CD4-positive, alpha-beta T cell (primary cell): ENCODE measurements around the gene AFAP1. TPM values are rescaled to one million over a fixed set of nuclear protein-coding genes. Genes with fewer than 3 reads are reported as not detected.

Experiments used
- ATAC-seq: fragments of 200-7000 bp; cut with Tn5 transposase; one replicate; pipeline ENCODE4 v1.10.0; 2022; ENCODE audit warnings: mild to moderate bottlenecking; ENCODE audit not compliant: poor library complexity
- CTCF ChIA-PET: fragments of 350-600 bp; sonication (Branson Sonifier 250); formaldehyde crosslinking; loops from one replicate; lab custom pipeline; 2021; ENCODE audit warnings: antibody characterized with exemption, inconsistent platforms; lab: Charles Lee
- POLR2A ChIA-PET: fragments of 350-600 bp; sonication (Branson Sonifier 250); formaldehyde crosslinking; loops from one replicate; lab custom pipeline; 2021; ENCODE audit warnings: antibody characterized with exemption, inconsistent platforms; lab: Charles Lee
- DNase-seq, 14 experiments: peaks; one replicate each; pipeline ENCODE4 v3.0.0-alpha.2; 2013 to 2020; ENCODE audit warnings: mixed read lengths in 2 of 14
- H3K27ac ChIP-seq, 2 donors: one replicate each; pipeline versions ENCODE4 v1.5.1 to v1.7.0; 2013; ENCODE audit warnings: low read length in 2 of 2, low read depth in 1 of 2, mild to moderate bottlenecking in 1 of 2
- H3K27me3 ChIP-seq, 2 experiments: 1 replicate in 1 of 2; 2 replicates in 1 of 2; pipeline versions ENCODE4 v1.6.1 to v1.7.0; 2013; ENCODE audit warnings: low read length in 2 of 2, control low read depth in 1 of 2, mild to moderate bottlenecking in 1 of 2, moderate library complexity in 1 of 2; ENCODE audit not compliant: insufficient read depth in 2 of 2, control insufficient read depth in 1 of 2
- H3K36me3 ChIP-seq: one replicate; pipeline ENCODE4 v1.6.1; 2013; ENCODE audit warnings: low read length, control low read depth; ENCODE audit not compliant: insufficient read depth
- H3K4me1 ChIP-seq: one replicate; pipeline ENCODE4 v1.6.1; 2013; ENCODE audit warnings: low read length, control low read depth; ENCODE audit not compliant: insufficient read depth
- H3K4me3 ChIP-seq: one replicate; pipeline ENCODE4 v1.5.1; 2013; ENCODE audit warnings: mild to moderate bottlenecking, low read length, moderate library complexity
- H3K9me3 ChIP-seq, 2 experiments: 1 replicate in 1 of 2; 2 replicates in 1 of 2; pipeline versions ENCODE4 v1.6.1 to v1.7.0; 2013; ENCODE audit warnings: low read length in 2 of 2, mild to moderate bottlenecking in 2 of 2, control low read depth in 1 of 2, moderate library complexity in 1 of 2; ENCODE audit not compliant: control insufficient read depth in 1 of 2, insufficient read depth in 1 of 2
- H3K27ac Mint-ChIP-seq: one replicate; pipeline ENCODE4 v1.8.0; 2020; ENCODE audit warnings: mixed read lengths
- H3K27me3 Mint-ChIP-seq: one replicate; pipeline ENCODE4 v1.8.0; 2021; ENCODE audit warnings: mixed read lengths
- H3K36me3 Mint-ChIP-seq: one replicate; pipeline ENCODE4 v1.8.0; 2021; ENCODE audit warnings: low read depth, mixed read lengths
- H3K4me1 Mint-ChIP-seq: one replicate; pipeline ENCODE4 v1.8.0; 2021; ENCODE audit warnings: low read depth, mixed read lengths
- H3K4me3 Mint-ChIP-seq: one replicate; pipeline ENCODE4 v1.8.0; 2020; ENCODE audit warnings: mild to moderate bottlenecking, mixed read lengths
- H3K9me3 Mint-ChIP-seq: one replicate; pipeline ENCODE4 v1.8.0; 2020; ENCODE audit warnings: mixed read lengths
- intact Hi-C, 2 experiments: fragments of 100-400 bp; cut with DNase I in 1 of 2; cut with micrococcal nuclease in 1 of 2; formaldehyde crosslinking; loops; one replicate each; pipeline versions ENCODE4 v1.15.1 to v1.9.0; 2023 to 2025; cut with DNase I, micrococcal nuclease
- total RNA-seq, 174 experiments: library from RNA in 2 of 174; stranded (reverse) in 2 of 174; gene quantifications; one replicate each; pipeline ENCODE4 v1.2.3 and lab custom pipeline; 2021 to 2026
- TF ChIP-seq, protein P1 (sequence below): fragments of 200-600 bp; IDR thresholded peaks from one replicate; pipeline ENCODE4 v1.8.0; 2022; ENCODE audit warnings: antibody characterized with exemption, mild to moderate bottlenecking

Gene AFAP1
- total RNA-seq, 2 experiments from 2014 or later = 9.8 to 10.9 TPM

DNA sequence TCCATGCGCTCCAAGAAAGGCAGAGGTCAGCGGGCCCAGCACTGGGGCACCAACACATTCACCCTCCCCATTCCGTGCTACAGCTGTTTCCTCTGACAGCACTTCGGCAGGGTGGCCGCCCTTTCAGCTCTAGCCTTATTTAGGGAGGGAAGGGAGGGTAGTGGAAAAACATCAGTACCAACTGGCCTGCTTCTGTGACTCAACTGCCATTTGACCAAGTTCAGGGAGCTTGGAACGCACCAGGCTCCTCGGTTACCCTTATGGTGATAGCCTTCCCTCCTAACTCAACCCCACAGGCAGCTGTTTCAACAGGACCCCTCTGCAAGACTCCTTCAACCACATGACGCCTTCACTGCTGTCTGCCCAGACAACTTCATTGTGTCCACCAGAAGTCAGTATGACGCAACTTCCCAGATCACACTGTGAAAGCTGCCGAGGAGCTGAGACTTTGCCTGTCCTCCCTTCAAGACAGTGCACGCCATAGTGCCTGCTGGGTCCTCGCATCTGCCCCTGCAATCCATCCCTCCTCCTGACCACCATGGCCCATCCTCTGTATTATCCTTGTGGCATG is 132.2 kb downstream of the AFAP1 start:
- Mint-ChIP-seq H3K27ac (no peak overlapping the region), H3K27me3 (no peaks in the 10 kb centered on the region), H3K36me3 (peaks cover 14% of the 10 kb centered on the region), H3K9me3 (no peaks in the 10 kb centered on the region), H3K4me1 (peaks cover 8% of the 10 kb centered on the region), H3K4me3 (no peak overlapping the region)
- TF ChIP-seq, protein P1, sequence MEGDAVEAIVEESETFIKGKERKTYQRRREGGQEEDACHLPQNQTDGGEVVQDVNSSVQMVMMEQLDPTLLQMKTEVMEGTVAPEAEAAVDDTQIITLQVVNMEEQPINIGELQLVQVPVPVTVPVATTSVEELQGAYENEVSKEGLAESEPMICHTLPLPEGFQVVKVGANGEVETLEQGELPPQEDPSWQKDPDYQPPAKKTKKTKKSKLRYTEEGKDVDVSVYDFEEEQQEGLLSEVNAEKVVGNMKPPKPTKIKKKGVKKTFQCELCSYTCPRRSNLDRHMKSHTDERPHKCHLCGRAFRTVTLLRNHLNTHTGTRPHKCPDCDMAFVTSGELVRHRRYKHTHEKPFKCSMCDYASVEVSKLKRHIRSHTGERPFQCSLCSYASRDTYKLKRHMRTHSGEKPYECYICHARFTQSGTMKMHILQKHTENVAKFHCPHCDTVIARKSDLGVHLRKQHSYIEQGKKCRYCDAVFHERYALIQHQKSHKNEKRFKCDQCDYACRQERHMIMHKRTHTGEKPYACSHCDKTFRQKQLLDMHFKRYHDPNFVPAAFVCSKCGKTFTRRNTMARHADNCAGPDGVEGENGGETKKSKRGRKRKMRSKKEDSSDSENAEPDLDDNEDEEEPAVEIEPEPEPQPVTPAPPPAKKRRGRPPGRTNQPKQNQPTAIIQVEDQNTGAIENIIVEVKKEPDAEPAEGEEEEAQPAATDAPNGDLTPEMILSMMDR = no peak
- POLR2A ChIA-PET = no interaction called here
- DNase-seq (no peak), ATAC-seq (no peak)
- Histone ChIP-seq H3K4me3 (no peak overlapping the region), H3K36me3 (peaks cover 11% of the 10 kb centered on the region), H3K27me3 (no peaks in the 10 kb centered on the region), H3K4me1 (peaks cover 7% of the 10 kb centered on the region), H3K9me3 (no peaks in the 10 kb centered on the region), H3K27ac (no peak overlapping the region)
- intact Hi-C loops = loop anchor here (5.0 to 10.0 kb wide), 2 partner anchors 45 to 613 kb away; partner anchors contain the start of gene SORCS2 (in 1 of the 2)
- CTCF ChIA-PET = no interaction called here

DNA sequence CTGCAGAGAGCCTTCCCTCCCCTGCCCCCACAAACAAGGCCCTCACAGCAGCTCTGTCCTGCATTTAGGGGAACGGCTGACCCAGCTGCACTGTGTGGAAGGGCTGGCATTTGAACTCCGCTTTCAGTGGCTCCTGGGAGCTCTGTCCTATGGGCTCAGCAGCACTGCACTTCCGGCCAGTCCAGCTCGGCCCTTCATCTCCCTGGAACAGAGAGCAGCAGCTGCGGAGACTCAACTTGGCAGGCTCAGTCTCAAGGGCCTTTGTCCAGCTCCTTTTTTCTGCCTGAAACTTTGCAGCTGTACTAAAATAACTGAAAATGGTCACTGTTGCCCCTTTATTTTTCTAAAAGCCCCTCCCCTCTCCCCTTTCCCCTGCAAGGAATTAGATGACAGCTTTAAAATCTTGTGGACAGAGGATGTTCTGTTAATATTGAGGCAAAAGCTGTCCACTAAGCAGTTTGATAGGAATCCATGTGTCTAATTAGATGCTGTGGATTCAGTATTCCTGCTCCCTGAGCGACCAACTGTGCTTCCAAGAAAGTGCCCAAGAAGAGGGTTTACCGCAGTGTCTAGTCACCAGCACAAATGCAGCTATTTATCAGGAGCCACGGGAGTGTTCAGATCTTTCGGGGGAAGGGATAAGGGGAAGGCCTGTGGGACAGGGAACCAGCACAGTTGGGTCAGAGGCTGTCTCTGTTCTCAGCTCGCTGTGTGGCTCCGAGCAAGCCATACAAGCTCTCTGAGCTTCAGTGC is 133.1 kb downstream of the AFAP1 start:
- Mint-ChIP-seq H3K4me1 (peaks cover 13% of the 10 kb centered on the region), H3K36me3 (peaks cover 19% of the 10 kb centered on the region), H3K27ac (no peak overlapping the region), H3K9me3 (no peaks in the 10 kb centered on the region), H3K27me3 (no peaks in the 10 kb centered on the region), H3K4me3 (no peak overlapping the region)
- Histone ChIP-seq H3K27me3 (no peaks in the 10 kb centered on the region), H3K4me1 (peaks cover 7% of the 10 kb centered on the region), H3K4me3 (no peak overlapping the region), H3K27ac (no peak overlapping the region), H3K36me3 (peaks cover 11% of the 10 kb centered on the region), H3K9me3 (no peaks in the 10 kb centered on the region)
- CTCF ChIA-PET = no interaction called here
- POLR2A ChIA-PET = no interaction called here
- TF ChIP-seq, protein P1 = no peak
- ATAC-seq (no peak), DNase-seq (no peak)
- intact Hi-C loops = loop anchor here (5.0 to 10.0 kb wide), 2 partner anchors 46 to 612 kb away; partner anchors contain the start of gene SORCS2 (in 1 of the 2)

DNA sequence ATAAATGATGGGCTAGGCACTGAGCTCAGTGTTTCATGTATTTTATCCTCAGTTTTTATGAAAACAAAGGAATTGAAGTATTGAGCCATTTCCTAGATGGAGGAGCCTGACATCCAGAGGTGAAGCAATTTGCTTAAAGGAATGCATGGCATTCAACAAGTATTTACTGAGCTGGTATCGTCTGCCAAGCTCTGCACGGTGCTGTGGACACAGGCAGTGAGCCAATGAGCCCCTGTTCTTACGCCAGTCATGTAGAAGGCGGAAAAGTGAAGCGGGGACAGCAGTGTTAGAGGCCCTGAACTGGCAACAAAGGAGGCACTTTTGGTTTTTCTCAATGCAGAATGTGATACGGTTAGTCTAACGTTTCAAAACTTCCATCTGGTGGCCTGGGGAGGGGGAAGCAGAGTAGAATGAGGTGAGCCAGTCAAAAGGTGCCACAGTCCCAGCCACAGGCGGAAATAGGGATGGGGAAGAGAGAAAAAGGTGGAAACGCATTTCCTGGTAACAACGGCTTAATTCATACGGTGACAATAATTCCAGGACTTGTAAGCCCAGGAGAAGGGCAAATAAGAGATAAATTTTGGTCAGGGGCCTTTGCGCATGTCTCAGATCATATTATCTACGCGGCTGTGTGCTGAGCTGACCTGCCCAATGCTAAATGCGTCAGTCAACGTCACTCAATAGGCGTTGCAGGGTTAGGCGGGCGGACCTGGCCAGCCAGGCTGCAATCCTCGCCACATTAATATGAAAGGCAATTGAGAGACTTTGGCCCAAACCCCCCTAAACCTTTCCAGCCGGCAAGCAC is 133.9 kb downstream of the AFAP1 start:
- H3K9me3 Mint-ChIP-seq = no peaks in the 10 kb centered on the region
- no peak overlapping the region for H3K4me3 Mint-ChIP-seq
- no peak for DNase-seq
- Histone ChIP-seq H3K27me3 (no peaks in the 10 kb centered on the region), H3K4me3 (no peak overlapping the region), H3K9me3 (no peaks in the 10 kb centered on the region), H3K27ac (no peak overlapping the region), H3K36me3 (peaks cover 11% of the 10 kb centered on the region), H3K4me1 (peaks cover 7% of the 10 kb centered on the region)
- H3K27ac Mint-ChIP-seq = no peak overlapping the region
- peaks cover 19% of the 10 kb centered on the region for H3K36me3 Mint-ChIP-seq
- no peaks in the 10 kb centered on the region for H3K27me3 Mint-ChIP-seq
- POLR2A ChIA-PET = interaction anchor here (0.6 kb wide), 1 partner anchor 83 kb away, joined by 3 read pairs; no protein-coding TSS in a partner anchor
- intact Hi-C loops = loop anchor here (5.0 to 10.0 kb wide), 2 partner anchors 47 to 611 kb away; partner anchors contain the start of gene SORCS2 (in 1 of the 2)
- H3K4me1 Mint-ChIP-seq = peaks cover 13% of the 10 kb centered on the region
- ATAC-seq = no peak
- TF ChIP-seq, protein P1 = no peak
- CTCF ChIA-PET = interaction anchor here (1.5 to 2.8 kb wide), 3 partner anchors 38 to 180 kb away, joined by 3 to 15 read pairs (median 5); no protein-coding TSS in a partner anchor
